MCF 10A (cell line): Measurements from ENCODE around the gene DLG2. TPM values are rescaled to one million over a fixed set of nuclear protein-coding genes. Genes with fewer than 3 reads are reported as not detected.
"Not testable (repeated sequence)": the region's sequence is repeated elsewhere in the genome, so short reads cannot be mapped to it uniquely, and the experiment has no call there.

Experiments
- BruUV-seq: library from RNA; stranded (reverse); fragments of 400-500 nt; replicated peaks from 2 replicates; lab custom pipeline; 2021; lab: Mats Ljungman, UMichigan
- CTCF ChIA-PET: fragments of 300-600 bp; sonication (Branson Sonifier 250); formaldehyde crosslinking; extraction: SDS; loops from one replicate; lab custom pipeline; 2021; ENCODE audit warnings: antibody characterized with exemption, inconsistent platforms; lab: Yijun Ruan, JAX
- POLR2A ChIA-PET: fragments of 300-600, 350-650 bp; sonication (Branson Sonifier 250); formaldehyde crosslinking; extraction: SDS; loops from one replicate; lab custom pipeline; 2020; ENCODE audit warnings: antibody characterized with exemption, inconsistent platforms; lab: Yijun Ruan, JAX
- DNase-seq: peaks from one replicate; pipeline ENCODE4 v3.0.0-alpha.2; 2018; ENCODE audit not compliant: unreplicated experiment
- H3K27ac Mint-ChIP-seq: one replicate; pipeline ENCODE4 v1.8.0; 2022; ENCODE audit warnings: mild to moderate bottlenecking, low read depth, mixed read lengths; ENCODE audit not compliant: unreplicated experiment
- H3K27me3 Mint-ChIP-seq: one replicate; pipeline ENCODE4 v1.8.0; 2022; ENCODE audit warnings: mixed read lengths; ENCODE audit not compliant: insufficient read depth, unreplicated experiment
- H3K36me3 Mint-ChIP-seq: one replicate; pipeline ENCODE4 v1.8.0; 2022; ENCODE audit warnings: mild to moderate bottlenecking, moderate library complexity, mixed read lengths; ENCODE audit not compliant: insufficient read depth, unreplicated experiment
- H3K4me1 Mint-ChIP-seq: one replicate; pipeline ENCODE4 v1.8.0; 2022; ENCODE audit warnings: mixed read lengths; ENCODE audit not compliant: insufficient read depth, unreplicated experiment
- H3K4me3 Mint-ChIP-seq: one replicate; pipeline ENCODE4 v1.8.0; 2022; ENCODE audit warnings: mild to moderate bottlenecking, moderate library complexity, mixed read lengths; ENCODE audit not compliant: unreplicated experiment
- H3K9me3 Mint-ChIP-seq: one replicate; pipeline ENCODE4 v1.8.0; 2022; ENCODE audit warnings: mixed read lengths; ENCODE audit not compliant: unreplicated experiment
- CTCF ChIP-seq: fragments of 200-600 bp; IDR thresholded peaks from one replicate; pipeline ENCODE4 v1.8.0; 2022; ENCODE audit warnings: antibody characterized with exemption, mild to moderate bottlenecking; ENCODE audit not compliant: unreplicated experiment
- intact Hi-C: fragments of 100-400 bp; cut with micrococcal nuclease; formaldehyde crosslinking; loops from 2 replicates; pipeline ENCODE4 v1.14.1; 2022
- total RNA-seq: library from RNA; stranded (reverse); gene quantifications from 2 replicates; pipeline ENCODE4 v1.2.3, GENCODE V29; 2022

Gene DLG2
- total RNA-seq, 1 experiment from 2014 or later: 0.26 TPM

- ChIA-PET POLR2A (no interaction called here), CTCF (no interaction called here)
- no TSS peak for BruUV-seq
- Mint-ChIP-seq H3K27me3 (no peaks in the 10 kb centered on the region), H3K4me3 (no peak overlapping the region), H3K36me3 (no peaks in the 10 kb centered on the region), H3K4me1 (no peaks in the 10 kb centered on the region), H3K27ac (no peak overlapping the region), H3K9me3 (no peaks in the 10 kb centered on the region)
- no peak for DNase-seq
- TF ChIP-seq CTCF: no peak
- intact Hi-C loops: no loop called here
These were observed 248.1 kb downstream of the DLG2 start for GRCh38 chr11:85379066-85379465.

- intact Hi-C loops: no loop called here
- no peak overlapping the region for H3K4me3 Mint-ChIP-seq
- no peak for TF ChIP-seq CTCF
- H3K27me3 Mint-ChIP-seq: no peaks in the 10 kb centered on the region
- no peak for DNase-seq
- BruUV-seq: no TSS peak
- H3K9me3 Mint-ChIP-seq: no peaks in the 10 kb centered on the region
- no peaks in the 10 kb centered on the region for H3K36me3 Mint-ChIP-seq
- POLR2A ChIA-PET: no interaction called here
- no peaks in the 10 kb centered on the region for H3K4me1 Mint-ChIP-seq
- CTCF ChIA-PET: no interaction called here
- no peak overlapping the region for H3K27ac Mint-ChIP-seq
These were observed 249.2 kb downstream of the DLG2 start for GRCh38 chr11:85377901-85378300.

GRCh38 chr11:85359859-85360258 lies 267.3 kb downstream of the DLG2 start:
- no peak for TF ChIP-seq CTCF
- no peak overlapping the region for H3K27ac Mint-ChIP-seq
- intact Hi-C loops: no loop called here
- no peak overlapping the region for H3K4me3 Mint-ChIP-seq
- H3K9me3 Mint-ChIP-seq: no peaks in the 10 kb centered on the region
- no TSS peak for BruUV-seq
- DNase-seq: no peak
- H3K27me3 Mint-ChIP-seq: no peaks in the 10 kb centered on the region
- no peaks in the 10 kb centered on the region for H3K36me3 Mint-ChIP-seq
- no peaks in the 10 kb centered on the region for H3K4me1 Mint-ChIP-seq
- ChIA-PET CTCF (interaction anchor here (1.0 kb wide), 1 partner anchor 135 kb away, joined by 3 read pairs; no protein-coding TSS in a partner anchor), POLR2A (no interaction called here)

GRCh38 chr11:85355921-85356320 lies 271.2 kb downstream of the DLG2 start:
- Mint-ChIP-seq H3K9me3 (no peaks in the 10 kb centered on the region), H3K27ac (no peak overlapping the region), H3K27me3 (no peaks in the 10 kb centered on the region), H3K36me3 (no peaks in the 10 kb centered on the region), H3K4me3 (no peak overlapping the region), H3K4me1 (no peaks in the 10 kb centered on the region)
- no peak for TF ChIP-seq CTCF
- BruUV-seq: no TSS peak
- intact Hi-C loops: no loop called here
- CTCF ChIA-PET: interaction anchor here (0.6 kb wide), 1 partner anchor 424 kb away, joined by 3 read pairs; no protein-coding TSS in a partner anchor
- no peak for DNase-seq
- POLR2A ChIA-PET: no interaction called here

GRCh38 chr11:85349539-85349938 lies 277.6 kb downstream of the DLG2 start:
- DNase-seq, BruUV-seq, H3K4me3 Mint-ChIP-seq, intact Hi-C loops, H3K27me3 Mint-ChIP-seq, H3K9me3 Mint-ChIP-seq, POLR2A ChIA-PET, H3K36me3 Mint-ChIP-seq, H3K4me1 Mint-ChIP-seq, H3K27ac Mint-ChIP-seq, CTCF ChIA-PET: not testable (repeated sequence)
